T-helper 9 cell (primary cell): Measurements from ENCODE around the gene EFNA5.

Experiments used
- DNase-seq: peaks from one replicate; pipeline ENCODE4 v3.0.0-alpha.2; 2020

EFNA5 gene

GRCh38 chr5:107639990-107640389 is 30.7 kb downstream of the EFNA5 start:
- no peak for DNase-seq

DNA sequence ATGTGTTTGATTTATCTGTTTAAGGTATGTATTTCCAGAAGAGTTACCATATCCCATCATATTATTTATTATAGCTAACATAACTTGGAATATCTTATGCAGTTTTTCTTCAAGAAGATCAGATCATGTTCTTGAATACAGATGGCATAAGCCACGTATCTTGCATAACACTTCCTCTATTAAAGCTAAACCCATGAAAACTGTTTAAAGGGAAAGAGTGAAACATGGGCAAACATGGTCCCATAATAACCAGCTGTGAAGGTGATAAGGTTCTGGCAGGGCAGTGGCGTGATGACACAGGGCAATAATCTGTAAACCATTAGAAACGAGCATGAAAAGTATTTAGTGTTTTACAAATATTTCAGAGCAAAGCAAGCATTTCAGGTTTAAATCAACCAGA is 34.2 kb downstream of the EFNA5 start:
- DNase-seq: no peak

- no peak for DNase-seq
These were observed 34.7 kb downstream of the EFNA5 start for GRCh38 chr5:107636068-107636467.

DNA sequence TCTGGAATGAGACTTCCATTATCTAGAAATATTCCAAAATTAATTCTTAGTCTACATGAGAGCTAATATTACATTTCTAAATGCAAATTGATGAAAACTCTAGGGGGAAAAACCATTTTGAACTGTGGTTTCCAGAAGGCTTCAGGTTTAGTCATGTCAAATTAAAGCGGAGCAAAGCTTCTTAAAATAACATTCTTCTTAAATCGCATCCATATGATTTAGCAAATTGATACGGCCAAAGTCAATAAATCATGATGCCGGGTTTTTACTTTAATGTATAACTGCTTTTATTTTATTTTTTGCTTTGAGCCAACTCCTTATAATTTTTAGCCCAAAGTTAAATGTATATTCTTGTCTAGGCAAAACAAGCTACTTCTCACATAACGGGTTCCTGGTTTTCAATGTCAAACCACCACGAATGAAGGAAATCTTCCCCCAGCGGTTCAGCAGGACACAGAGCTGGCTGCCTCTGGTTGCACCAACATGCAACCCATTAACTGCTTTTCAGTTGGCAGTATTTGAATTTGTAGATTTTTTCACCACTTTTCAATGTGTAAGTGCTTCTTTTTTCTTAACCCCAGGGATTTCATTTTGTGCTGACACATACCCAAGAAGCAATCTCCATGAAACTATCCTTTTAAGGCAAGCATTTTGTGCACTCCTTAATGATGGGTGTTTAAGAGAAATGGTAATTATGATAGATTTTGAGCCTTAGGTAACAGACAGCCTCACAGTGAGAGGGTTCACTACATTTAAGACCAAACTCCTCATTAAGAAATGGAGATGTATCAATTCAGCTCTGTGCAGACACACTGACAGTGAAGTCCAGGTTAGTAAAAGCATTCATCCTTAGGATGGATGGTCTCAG is 35.5 kb downstream of the EFNA5 start:
- no peak for DNase-seq

GRCh38 chr5:107633171-107633901 is 37.4 kb downstream of the EFNA5 start:
- no peak for DNase-seq

DNA sequence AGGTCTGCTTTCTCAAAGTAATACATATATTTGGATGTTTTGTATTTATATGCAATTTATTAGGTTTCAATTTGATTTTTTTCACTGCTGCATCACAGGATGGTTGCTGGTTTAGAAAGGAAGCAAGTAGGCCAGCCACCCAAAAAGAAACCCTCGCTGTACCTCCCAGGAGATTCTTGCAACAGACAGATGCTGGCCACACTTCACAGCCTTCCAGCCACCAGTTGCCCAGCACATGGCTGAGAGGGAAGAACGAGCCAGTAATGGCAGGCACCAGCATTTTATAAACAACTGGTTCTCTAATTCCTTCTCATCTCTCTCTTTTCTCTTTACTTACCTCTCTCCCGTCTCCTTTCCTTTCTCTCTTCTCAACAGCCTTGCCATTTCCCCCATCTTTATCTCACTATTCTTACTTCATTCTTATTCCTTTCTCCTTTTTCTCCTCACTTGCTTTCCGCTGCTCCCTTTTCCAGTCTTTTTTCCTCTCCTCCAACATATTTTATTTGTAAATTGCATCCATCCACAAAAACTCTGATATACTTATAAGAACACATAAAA is 38.9 kb downstream of the EFNA5 start:
- DNase-seq: no peak

- no peak for DNase-seq
These were observed 40.6 kb downstream of the EFNA5 start for GRCh38 chr5:107630184-107630583.

DNA sequence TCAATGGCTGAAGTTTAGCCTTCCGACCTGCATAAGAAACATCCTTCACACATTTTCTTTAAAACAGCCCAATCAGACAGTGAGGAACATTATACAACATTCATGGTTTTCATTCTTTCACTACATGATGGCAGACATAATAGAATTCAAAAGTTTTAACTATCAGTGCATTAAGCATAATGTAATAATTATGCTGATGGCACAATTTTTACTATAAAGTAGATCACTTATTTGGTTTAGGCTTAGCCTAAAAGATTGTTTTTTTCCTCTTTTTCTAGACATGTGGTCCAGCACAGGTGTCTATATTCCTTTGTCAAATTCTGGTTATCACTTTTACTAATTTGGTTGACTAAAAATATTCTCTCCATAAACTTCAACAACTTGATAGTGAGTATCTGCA is 46.5 kb downstream of the EFNA5 start:
- DNase-seq: no peak

DNA sequence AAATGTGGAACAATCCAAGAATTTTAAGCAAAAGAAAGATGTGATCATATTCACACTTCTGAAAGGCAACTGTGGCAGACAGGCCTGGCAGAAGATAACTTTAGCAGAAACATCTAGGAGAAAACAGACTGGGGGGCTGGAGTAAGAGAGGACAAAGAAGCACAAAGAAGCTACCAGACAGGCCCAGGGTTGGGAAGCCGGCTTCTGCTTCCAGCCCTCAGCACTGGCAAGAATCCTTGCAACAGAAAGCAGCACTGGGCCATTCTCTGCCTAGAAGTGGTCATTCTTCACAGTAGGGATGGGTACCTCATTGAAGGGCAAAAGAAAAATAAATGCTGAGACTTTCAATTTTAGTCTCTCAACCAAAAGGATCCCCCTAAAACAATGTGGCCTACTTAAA is 49.6 kb downstream of the EFNA5 start:
- no peak for DNase-seq

- no peak for DNase-seq
These were observed 51.0 kb downstream of the EFNA5 start for GRCh38 chr5:107619781-107620180.

GRCh38 chr5:107618242-107618641 is 52.5 kb downstream of the EFNA5 start:
- DNase-seq: no peak

DNA sequence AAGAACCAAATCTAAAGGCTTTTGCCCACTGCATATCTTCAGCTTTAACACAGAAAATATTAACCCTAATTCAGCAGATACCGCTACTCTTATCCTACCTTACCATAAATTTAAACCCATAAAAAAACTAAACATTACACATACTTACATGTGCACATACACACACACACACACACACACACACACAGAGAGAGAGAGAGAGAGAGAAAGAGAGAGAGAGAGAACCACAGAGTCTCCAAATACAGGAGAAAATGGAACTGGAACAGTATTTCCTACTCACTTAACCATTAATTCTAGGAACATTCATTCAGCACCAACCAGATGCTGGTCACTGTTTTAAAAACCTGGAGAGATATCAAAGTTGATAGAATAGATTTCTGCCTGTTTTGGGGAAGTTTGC is 53.7 kb downstream of the EFNA5 start:
- no peak for DNase-seq

GRCh38 chr5:107616213-107616612 is 54.5 kb downstream of the EFNA5 start:
- no peak for DNase-seq

GRCh38 chr5:107615299-107615817 is 55.4 kb downstream of the EFNA5 start:
- no peak for DNase-seq

DNA sequence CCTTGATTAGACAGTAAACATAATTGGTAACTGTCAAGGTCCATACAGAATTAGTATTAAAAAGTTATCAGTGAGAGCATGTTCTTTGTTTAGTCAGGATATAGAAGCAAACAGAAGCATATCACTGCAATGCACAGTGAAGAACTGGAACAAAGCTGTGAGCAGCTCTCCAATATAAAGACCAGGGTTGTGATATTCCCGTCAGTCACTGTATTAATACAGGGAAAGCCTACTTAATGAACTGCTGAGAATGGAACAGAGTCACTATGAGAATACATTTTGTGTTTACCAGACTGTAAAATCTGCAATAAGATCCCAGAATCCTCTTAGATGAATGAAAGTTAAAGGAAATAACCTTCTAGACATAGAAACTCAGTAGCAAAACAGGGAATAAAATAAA is 58.2 kb downstream of the EFNA5 start:
- DNase-seq: no peak

GRCh38 chr5:107610798-107611197 is 59.9 kb downstream of the EFNA5 start:
- no peak for DNase-seq

DNA sequence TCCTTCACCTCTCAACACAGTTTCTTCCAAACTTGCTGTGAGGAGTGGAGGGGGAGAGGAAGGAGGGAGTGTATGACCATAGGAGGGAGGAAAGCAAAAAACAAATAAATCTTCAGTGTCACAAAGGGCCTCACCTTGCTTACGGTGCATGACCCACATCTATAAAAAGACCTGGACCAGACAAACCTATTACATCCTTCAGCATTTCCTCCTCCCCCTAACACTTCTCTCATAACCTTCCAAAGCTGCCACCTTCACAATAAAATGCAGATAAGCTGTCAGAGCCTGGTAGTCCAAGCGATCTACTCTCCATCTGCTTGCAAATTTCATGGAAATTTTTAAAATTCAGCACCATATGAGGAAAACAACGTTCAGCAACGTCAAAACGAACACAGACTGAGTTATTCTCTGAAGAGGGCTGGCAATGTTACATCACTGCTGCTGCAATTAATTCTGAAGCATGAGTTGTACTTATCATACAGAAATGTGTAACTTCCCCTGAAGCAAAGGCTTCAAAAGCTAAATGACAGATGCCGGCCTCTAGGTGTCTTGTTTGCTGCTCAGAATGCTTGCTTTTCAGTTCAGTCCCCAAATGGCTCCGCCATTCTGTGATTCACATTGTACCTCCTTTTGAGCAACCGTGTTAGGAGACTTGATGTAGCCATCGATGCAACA is 62.9 kb downstream of the EFNA5 start:
- no peak for DNase-seq

DNA sequence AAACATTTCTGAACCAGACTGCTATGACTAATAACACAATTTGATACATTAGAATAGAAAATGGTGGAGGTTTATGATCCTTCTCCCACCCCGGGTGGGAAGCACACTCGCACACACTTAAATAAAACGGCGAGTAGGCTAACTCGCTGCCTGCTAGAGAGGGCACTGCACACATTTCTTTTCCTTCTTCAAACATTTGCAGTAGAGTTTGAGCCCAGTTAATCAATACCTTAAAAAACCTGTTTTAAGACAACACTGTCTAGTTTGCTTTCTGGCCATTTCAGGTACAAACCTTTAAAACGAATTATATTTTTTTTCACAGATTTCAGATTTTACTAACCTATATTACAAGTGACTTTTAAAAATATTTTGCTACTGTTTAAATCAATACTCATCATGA is 63.5 kb downstream of the EFNA5 start:
- DNase-seq: no peak

DNA sequence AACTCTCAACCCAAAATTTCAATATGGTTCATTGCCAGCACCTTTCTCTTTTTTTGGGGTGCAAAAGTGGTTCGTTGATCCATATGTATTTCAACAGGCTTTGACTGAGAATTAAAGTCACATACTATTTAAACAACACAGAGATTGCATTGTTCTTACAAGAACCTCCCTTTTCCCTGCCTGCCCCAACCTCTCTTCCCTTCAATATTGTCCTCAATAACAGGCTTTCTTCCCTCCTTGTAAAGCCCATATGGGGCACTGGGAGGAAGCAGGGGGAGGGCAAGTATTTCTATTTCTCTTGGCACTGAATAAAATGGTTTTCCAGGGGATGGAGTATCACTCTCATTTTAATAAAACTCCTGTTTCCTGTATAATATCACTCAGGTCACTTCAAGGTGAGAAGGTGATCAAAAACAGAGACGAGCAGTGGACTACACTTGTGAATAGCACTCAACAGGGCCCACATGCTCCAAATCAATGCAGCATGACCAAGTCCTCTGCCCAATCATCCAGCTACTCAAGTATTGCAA is 65.1 kb downstream of the EFNA5 start:
- DNase-seq: no peak

GRCh38 chr5:107604990-107605389 is 65.7 kb downstream of the EFNA5 start:
- no peak for DNase-seq

DNA sequence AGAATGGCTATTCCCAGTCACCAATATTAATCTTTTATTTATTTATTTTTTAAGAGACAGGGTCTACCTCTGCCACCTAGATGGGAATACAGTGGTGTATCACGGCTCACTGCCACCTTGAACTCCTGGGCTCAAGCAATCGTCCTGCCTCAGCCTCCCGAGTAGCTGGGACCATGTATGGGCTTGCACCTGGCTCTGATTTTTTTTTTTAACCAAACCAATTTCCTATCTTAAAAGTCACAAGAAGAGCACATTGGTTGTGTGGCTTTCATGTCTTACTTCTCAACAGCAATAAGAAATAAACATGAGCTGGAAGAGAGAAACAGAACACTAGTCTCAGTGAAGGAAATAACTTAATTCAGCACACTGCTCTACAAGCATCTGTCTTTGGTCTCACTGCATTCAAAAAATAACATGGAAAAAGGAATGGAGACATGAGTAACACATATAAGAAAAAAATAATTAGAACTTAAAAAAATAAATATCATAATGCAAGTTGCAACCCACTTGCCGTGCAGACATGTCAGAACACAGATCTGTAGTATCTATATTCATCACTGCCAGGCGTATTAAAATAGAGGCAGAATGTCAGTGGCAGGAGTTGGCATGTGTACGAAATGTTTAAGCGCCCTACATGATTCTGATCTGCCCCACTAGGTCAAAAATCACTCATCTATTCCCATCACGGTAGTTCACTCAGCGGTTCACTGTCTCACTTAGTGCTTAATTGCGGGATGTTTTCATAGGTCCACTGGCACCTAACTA is 66.4 kb downstream of the EFNA5 start:
- no peak for DNase-seq

DNA sequence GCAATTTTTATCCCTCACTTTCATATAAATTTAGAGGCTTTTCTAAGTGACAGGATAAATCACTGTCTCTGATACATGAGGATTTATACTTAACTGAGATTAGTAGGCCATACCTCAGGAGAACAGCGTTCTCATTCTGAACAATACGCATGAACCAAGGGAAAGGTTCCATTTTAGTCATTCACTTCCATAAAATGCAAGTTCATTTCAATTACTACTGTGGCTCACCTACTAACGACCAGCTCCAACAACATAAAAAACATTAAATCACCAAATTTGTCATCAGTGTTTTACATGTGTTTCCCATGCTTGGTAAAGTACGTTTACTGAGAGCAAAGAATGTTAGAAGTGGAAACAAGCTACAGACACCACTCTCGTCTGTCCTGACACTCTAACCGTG is 67.4 kb downstream of the EFNA5 start:
- no peak for DNase-seq
